HFFc6 (cell line): Measurements from ENCODE around the gene DSG3. TPM values are rescaled to one million over a fixed set of nuclear protein-coding genes. Genes with fewer than 3 reads are reported as not detected.

Experiments
- DNase-seq: peaks from one replicate; pipeline ENCODE4 v3.0.0-alpha.2; 2018
- H3K27ac Mint-ChIP-seq: 2 replicates; pipeline ENCODE4 v1.8.0; 2020; ENCODE audit warnings: mild to moderate bottlenecking, mixed read lengths
- H3K27me3 Mint-ChIP-seq: 2 replicates; pipeline ENCODE4 v1.8.0; 2021; ENCODE audit warnings: mild to moderate bottlenecking, moderate library complexity, mixed read lengths; ENCODE audit not compliant: insufficient read depth
- H3K36me3 Mint-ChIP-seq: 2 replicates; pipeline ENCODE4 v1.8.0; 2021; ENCODE audit warnings: low read depth, mixed read lengths
- H3K4me1 Mint-ChIP-seq: 2 replicates; pipeline ENCODE4 v1.8.0; 2020; ENCODE audit warnings: low read depth, mixed read lengths
- H3K4me3 Mint-ChIP-seq: 2 replicates; pipeline ENCODE4 v1.8.0; 2020; ENCODE audit warnings: mild to moderate bottlenecking, moderate library complexity, mixed read lengths
- H3K9me3 Mint-ChIP-seq: 2 replicates; pipeline ENCODE4 v1.8.0; 2020; ENCODE audit warnings: mild to moderate bottlenecking, mixed read lengths
- total RNA-seq, 6 experiments: library from RNA; stranded (reverse); fragmentation: NEBNext Ultra II Directional; extraction: Animal tissue kit (Norgen Biotek cat#: 25700); gene quantifications; 2 replicates in 1 of 6; 3 replicates in 5 of 6; pipeline ENCODE4 v1.2.3, GENCODE V29; 2021
- TF ChIP-seq, protein P1 (sequence below): fragments of 200-600 bp; sonication (generic); IDR thresholded peaks from 2 replicates; pipeline ENCODE4 v1.5.0; 2021; ENCODE audit warnings: antibody characterized with exemption, mild to moderate bottlenecking

Gene DSG3
- total RNA-seq, 6 experiments from 2014 or later: not detected

DNA sequence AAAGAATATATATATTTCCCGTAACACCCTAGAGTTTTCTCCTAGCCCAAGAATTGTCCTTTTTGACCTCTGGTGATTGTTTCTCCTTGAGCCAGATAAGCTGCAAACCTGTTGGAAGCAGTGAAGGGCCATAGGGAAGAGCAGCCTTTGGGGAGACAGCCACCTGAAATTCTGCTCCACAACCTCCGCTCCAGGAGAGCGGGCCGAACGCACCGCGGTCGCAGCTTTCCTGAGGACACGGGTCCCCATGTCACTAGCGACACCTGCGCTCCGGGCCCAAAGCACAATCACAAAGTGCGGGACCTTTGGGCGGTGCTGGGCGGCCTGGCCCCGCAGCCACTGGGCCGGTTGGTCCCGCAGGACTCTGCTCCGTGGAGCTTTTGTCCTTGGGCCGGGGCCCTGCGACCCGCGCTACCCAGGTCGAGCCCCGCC lies 49.9 kb downstream of the DSG3 start:
- no peak overlapping the region for H3K27ac Mint-ChIP-seq
- H3K4me1 Mint-ChIP-seq: no peaks in the 10 kb centered on the region
- TF ChIP-seq, protein P1, sequence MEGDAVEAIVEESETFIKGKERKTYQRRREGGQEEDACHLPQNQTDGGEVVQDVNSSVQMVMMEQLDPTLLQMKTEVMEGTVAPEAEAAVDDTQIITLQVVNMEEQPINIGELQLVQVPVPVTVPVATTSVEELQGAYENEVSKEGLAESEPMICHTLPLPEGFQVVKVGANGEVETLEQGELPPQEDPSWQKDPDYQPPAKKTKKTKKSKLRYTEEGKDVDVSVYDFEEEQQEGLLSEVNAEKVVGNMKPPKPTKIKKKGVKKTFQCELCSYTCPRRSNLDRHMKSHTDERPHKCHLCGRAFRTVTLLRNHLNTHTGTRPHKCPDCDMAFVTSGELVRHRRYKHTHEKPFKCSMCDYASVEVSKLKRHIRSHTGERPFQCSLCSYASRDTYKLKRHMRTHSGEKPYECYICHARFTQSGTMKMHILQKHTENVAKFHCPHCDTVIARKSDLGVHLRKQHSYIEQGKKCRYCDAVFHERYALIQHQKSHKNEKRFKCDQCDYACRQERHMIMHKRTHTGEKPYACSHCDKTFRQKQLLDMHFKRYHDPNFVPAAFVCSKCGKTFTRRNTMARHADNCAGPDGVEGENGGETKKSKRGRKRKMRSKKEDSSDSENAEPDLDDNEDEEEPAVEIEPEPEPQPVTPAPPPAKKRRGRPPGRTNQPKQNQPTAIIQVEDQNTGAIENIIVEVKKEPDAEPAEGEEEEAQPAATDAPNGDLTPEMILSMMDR: no peak
- H3K9me3 Mint-ChIP-seq: peaks cover 40% of the 10 kb centered on the region
- H3K4me3 Mint-ChIP-seq: no peak overlapping the region
- no peaks in the 10 kb centered on the region for H3K36me3 Mint-ChIP-seq
- no peaks in the 10 kb centered on the region; the same call in 1 of the 2 replicates for H3K27me3 Mint-ChIP-seq
- DNase-seq: no peak

DNA sequence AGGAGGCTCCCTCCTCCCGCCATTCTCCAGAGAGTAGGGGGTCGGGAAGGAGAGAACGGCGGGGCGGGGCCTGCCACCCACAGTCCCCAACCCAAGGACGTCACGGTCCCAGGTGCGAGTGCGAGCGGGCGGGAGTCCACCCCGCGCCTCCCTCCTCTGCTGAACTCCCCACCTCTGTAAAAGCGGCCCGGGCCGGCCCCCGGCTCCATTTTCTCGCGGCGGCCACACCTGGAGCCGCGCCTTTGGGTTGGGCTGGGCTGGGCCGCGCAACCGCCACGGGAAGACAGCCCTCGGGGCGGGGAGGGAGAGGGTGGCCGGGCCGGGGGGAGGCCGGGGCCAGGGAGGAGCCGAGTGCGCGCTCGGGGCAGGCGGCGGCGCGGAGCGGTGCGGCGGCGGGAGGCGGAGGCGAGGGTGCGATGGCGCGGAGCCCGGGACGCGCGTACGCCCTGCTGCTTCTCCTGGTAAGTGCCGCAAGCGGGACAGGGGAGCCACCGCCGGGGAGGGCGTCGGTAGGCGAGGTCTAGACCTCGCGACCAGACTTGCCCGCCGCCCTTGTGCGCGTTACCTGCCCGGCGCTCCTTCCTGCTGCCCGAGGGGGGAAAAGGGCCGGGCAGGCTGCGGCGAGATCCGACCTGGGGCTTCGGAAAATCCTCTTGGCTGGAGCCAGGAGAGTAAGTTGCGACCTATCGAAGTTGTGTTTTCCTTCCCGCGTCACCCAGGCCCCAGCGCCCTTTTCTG lies 50.5 kb downstream of the DSG3 start, which contains the start of gene DSG2:
Gene DSG2 (plus strand): TSS at position 342 of the 738 bp plus-strand sequence. CDS start 75 bp downstream, at position 417.
- TF ChIP-seq, protein P1: no peak
- Mint-ChIP-seq H3K27ac (no peak within 1 kb of the TSS), H3K9me3 (peaks cover 40% of the 10 kb centered on the region), H3K36me3 (no peaks in the 10 kb centered on the region), H3K27me3 (no peaks in the 10 kb centered on the region; the same call in 1 of the 2 replicates), H3K4me3 (no peak within 1 kb of the TSS), H3K4me1 (no peaks in the 10 kb centered on the region)
- DNase-seq: no peak

DNA sequence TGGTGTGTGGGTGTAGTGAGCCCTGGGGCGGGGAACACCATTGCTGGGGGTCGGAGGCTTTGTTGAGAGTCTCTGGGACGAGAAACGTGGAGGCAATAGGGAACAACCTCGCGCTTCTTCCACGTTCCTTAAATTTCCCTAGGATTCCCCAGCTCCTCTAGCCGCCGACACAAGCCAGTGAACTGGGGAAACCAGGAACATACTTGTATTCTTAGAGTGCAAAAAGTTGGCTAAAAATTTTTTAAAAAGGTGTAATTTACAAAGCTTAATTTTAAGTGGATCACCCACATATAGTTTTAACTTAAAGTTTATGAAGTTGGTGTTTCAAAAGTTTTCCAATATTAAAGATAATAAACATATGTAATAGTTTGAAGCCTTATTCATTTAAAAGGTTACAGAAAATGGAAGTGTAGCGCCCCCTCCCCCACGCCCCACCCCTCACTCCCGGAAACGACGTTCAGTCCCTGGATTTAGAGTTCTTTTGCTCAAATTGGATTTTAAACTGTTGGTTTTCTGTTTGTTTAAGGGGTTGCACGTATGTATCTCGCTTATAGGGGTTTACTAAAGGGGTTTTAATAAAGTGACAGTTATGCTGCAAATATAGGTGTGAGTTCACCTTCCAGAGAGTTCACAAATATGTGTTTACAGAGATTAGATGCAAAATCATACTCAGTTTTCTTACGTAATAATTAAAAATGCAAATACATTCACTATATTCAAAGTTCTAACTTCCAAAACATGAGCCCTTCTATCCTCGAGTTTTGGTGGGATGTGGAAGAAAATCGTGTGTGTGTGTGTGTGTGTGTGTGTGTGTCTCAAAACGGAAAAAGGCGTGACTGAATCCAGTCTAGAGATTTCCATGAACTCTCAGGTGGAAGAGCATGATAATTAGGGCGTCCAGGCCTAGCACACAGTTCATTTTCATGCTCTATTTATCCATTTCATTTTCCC lies 51.3 kb downstream of the DSG3 start:
- no peaks in the 10 kb centered on the region for H3K36me3 Mint-ChIP-seq
- H3K27ac Mint-ChIP-seq: no peak overlapping the region
- no peaks in the 10 kb centered on the region; the same call in 1 of the 2 replicates for H3K27me3 Mint-ChIP-seq
- no peak overlapping the region for H3K4me3 Mint-ChIP-seq
- TF ChIP-seq, protein P1: no peak
- H3K9me3 Mint-ChIP-seq: peaks cover 39% of the 10 kb centered on the region
- no peak for DNase-seq
- no peaks in the 10 kb centered on the region for H3K4me1 Mint-ChIP-seq

GRCh38 chr18:31500051-31500688 lies 52.6 kb downstream of the DSG3 start:
- no peak for DNase-seq
- H3K36me3 Mint-ChIP-seq: no peaks in the 10 kb centered on the region
- H3K27me3 Mint-ChIP-seq: no peaks in the 10 kb centered on the region; the same call in 1 of the 2 replicates
- H3K9me3 Mint-ChIP-seq: peaks cover 30% of the 10 kb centered on the region
- no peak overlapping the region for H3K27ac Mint-ChIP-seq
- H3K4me1 Mint-ChIP-seq: no peaks in the 10 kb centered on the region
- no peak overlapping the region for H3K4me3 Mint-ChIP-seq
- TF ChIP-seq, protein P1: no peak

DNA sequence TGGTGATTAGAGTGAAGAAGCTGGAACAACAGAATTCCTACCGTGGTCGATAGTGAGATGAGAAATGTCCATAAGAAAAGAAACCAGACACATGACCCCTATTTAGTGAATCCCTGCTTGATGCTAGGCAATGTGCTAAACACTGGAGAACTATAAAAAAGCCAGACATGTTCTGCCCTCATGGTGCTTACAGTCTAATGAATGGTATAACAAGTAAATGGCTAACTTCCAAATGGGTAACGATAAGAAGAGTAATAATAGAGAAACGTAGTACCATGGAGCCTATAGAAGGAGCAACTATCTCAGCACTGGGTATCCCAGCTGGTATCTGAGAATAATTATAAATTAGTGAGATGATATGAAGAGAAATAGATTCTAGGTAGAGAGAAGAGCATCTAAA lies 55.5 kb downstream of the DSG3 start:
- H3K4me3 Mint-ChIP-seq: no peak overlapping the region
- TF ChIP-seq, protein P1: no peak
- no peaks in the 10 kb centered on the region for H3K4me1 Mint-ChIP-seq
- H3K27ac Mint-ChIP-seq: no peak overlapping the region
- H3K36me3 Mint-ChIP-seq: no peaks in the 10 kb centered on the region
- no peaks in the 10 kb centered on the region; the same call in 1 of the 2 replicates for H3K27me3 Mint-ChIP-seq
- no peak for DNase-seq
- H3K9me3 Mint-ChIP-seq: peaks cover 16% of the 10 kb centered on the region
